ENCODE measurements around the gene CFAP77. TPM values are rescaled to one million over a fixed set of nuclear protein-coding genes. Genes with fewer than 3 reads are reported as not detected.

The CFAP77 gene
- total and polyA plus RNA-seq, 2 of the 13 experiments (the other 11 are each of a cell fraction or from before 2014, with no cell fraction given), result not detected

GRCh38 chr9:132517815-132518550 is 108.0 kb downstream of the CFAP77 start:
- Histone ChIP-seq H3K4me1 (ENCODE audit: insufficient read depth, low read length) (no peaks in the 10 kb centered on the region), H3K27ac (ENCODE audit: extremely low read length, insufficient read depth, low read length) (no peak overlapping the region), H3K9me3 (ENCODE audit: low read length) (no peaks in the 10 kb centered on the region), H3K79me2 (ENCODE audit: insufficient read depth, low read length) (no peaks in the 10 kb centered on the region), H3K27me3 (ENCODE audit: control insufficient read depth in 1 of 2, insufficient read depth in 2 of 2, low read length in 2 of 2) (peaks cover 11 to 79% of the 10 kb centered on the region in 2 experiments; a peak in 4 of 5 replicates), H3K9ac (ENCODE audit: insufficient read depth, low read depth, low read length) (no peak overlapping the region), H4K20me1 (ENCODE audit: insufficient read depth, low read length) (0 out of 2 replicates have a peak, but pooled peaks cover 2% of the 10 kb centered on the region), H3K4me3 (replicated peaks in 1 of 3; ENCODE audit: insufficient read depth in 1 of 3, low read depth in 2 of 3, low read length in 3 of 3) (no peak overlapping the region), H3K4me2 (ENCODE audit: low read depth, low read length) (no peak overlapping the region), H2AFZ (ENCODE audit: low read length) (no peak overlapping the region), H3K36me3 (replicated peaks in 1 of 2; ENCODE audit: control insufficient read depth in 1 of 2, insufficient read depth in 2 of 2, low read length in 2 of 2) (no peaks in the 10 kb centered on the region)
- CTCF ChIA-PET (ENCODE audit: low intra/inter-chr PET ratio, low total read pairs), result no interaction called here
- 52% methylated on average over 12 of the region's 21 CpGs for WGBS (ENCODE audit: low lambda C conversion rate)
- BruUV-seq (replicated peaks), result no TSS peak
- ATAC-seq (no peak), DNase-seq (ENCODE audit: low spot score) (no peak), FAIRE-seq (no peak)
- intact Hi-C loops (cut with micrococcal nuclease; ENCODE audit: unreplicated experiment), result no loop called here
- POLR2A ChIA-PET, result no interaction called here
- TF ChIP-seq ELF4 (CRISPR knock-in tag; IDR thresholded peaks at IDR 0.05; ENCODE audit: borderline replicate concordance), result no peak
- TF ChIP-seq ZNF543 (CRISPR knock-in tag; IDR thresholded peaks at IDR 0.05), result no peak
- TF ChIP-seq ZMYM3 (CRISPR knock-in tag; IDR thresholded peaks at IDR 0.05), result no peak
- no peak for TF ChIP-seq CENPBD1 (CRISPR knock-in tag; IDR thresholded peaks at IDR 0.05; ENCODE audit: borderline replicate concordance, low read depth)
- no peak for TF ChIP-seq U2AF2 (IDR thresholded peaks at IDR 0.05; ENCODE audit: low read depth, low read length)
- no peak for TF ChIP-seq ZNF446 (CRISPR knock-in tag; IDR thresholded peaks at IDR 0.05)
- TF ChIP-seq FLYWCH1 (CRISPR knock-in tag; IDR thresholded peaks at IDR 0.05), result no peak
- TF ChIP-seq MED13 (CRISPR knock-in tag; IDR thresholded peaks at IDR 0.05), result no peak
- TF ChIP-seq ZNF276 (CRISPR knock-in tag; IDR thresholded peaks at IDR 0.05; ENCODE audit: low read depth), result no peak
- TF ChIP-seq FOXP4 (CRISPR knock-in tag; IDR thresholded peaks at IDR 0.05), result no peak
- no peak for TF ChIP-seq RBFOX2 (IDR thresholded peaks at IDR 0.05; ENCODE audit: low read depth, low read length)
- TF ChIP-seq TFAP4 (IDR thresholded peaks at IDR 0.05; ENCODE audit: borderline replicate concordance, low read depth), result no peak
- in situ Hi-C loops (cut with HindIII; ENCODE audit: extremely low pct_ligation_motif_present, low pct_unique_long_range_greater_than_20kb), result no loop called here
